GM19438 (cell line): ENCODE measurements around the gene AQP6.

Experiments
- ATAC-seq: cut with Tn5 transposase; IDR thresholded peaks from one replicate; pipeline ENCODE4 v1.9.1; 2021; ENCODE audit warnings: low read depth; ENCODE audit not compliant: unreplicated experiment

Gene AQP6, protein sequence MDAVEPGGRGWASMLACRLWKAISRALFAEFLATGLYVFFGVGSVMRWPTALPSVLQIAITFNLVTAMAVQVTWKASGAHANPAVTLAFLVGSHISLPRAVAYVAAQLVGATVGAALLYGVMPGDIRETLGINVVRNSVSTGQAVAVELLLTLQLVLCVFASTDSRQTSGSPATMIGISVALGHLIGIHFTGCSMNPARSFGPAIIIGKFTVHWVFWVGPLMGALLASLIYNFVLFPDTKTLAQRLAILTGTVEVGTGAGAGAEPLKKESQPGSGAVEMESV

GRCh38 chr12:49972641-49973360 lies at the start of gene AQP6:
Gene AQP6 (plus strand): TSS chr12:49972947. CDS start chr12:49973174, 227 bp downstream.
- ATAC-seq = no peak

DNA sequence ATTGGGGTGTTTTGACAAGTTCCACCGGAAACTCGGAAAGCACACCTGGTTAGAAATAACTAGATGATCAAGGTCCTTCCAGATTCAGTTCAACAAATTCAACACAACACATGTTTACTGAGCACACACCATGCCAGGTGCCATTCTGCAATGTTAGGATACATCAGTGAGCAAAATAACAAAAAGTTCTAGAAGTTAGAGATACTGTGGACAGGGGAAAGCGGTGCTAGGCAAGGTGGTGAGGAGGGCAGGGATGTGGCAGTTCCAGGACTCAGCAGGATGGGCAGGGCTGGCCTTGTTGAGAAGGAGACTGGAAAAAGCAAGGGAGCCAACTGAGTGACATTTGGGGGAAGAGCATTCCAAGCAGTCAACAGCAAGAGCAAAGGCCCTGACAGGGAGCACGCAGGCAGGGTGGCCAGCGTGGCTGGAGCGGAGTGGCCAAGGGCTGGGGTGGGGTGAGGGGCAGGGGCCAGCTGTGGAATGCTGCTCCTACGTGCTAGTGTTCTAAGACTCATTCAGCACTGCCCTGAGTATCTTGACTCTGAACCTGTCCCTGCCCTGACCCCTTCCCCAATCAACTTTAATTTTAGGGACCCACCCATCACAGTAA lies 49.6 kb upstream of the AQP6 start:
- no peak for ATAC-seq

- no peak for ATAC-seq
Measured at GRCh38 chr12:49923880-49924556, 48.7 kb upstream of the AQP6 start.

- ATAC-seq = no peak
Measured at GRCh38 chr12:49924628-49925246, 48.0 kb upstream of the AQP6 start.

DNA sequence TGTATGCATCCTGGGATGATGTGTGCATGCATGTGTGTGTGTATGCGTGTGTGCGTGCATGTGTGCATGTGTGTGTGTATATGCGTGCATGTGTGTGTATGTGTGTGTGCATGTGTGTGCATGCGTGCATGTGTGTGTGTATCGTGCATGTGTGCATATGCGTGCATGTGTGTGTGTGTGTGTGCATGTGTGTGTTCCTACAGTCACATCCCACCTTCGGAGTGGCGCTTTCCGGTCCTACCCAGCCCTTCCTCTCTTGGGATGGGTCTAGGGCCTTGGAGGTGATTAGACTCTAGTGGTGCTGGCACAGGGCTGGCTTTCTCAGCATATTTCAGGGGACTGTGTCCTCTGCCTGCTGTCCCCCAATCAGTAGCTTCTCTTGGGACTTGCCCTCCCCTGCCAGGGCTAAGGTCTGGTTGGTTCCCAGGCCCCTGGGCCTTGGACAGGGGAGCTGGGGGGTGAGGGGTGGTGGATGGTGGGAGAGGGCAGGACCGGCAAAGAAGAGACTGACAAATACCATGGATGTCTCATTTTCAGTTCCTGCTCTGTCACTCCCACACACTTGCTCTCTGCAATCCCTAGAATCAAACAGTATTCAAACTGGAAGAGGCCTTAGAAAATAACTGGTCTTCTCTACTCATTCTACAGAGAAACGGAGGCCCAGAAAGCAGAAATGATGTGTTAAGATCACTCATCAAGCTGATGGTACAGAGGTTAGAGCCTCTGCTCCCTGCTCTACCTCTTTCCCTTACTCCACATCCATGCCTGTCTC lies 47.1 kb upstream of the AQP6 start:
- no peak for ATAC-seq

- ATAC-seq = no peak
Measured at GRCh38 chr12:49928471-49928870, 44.3 kb upstream of the AQP6 start.

DNA sequence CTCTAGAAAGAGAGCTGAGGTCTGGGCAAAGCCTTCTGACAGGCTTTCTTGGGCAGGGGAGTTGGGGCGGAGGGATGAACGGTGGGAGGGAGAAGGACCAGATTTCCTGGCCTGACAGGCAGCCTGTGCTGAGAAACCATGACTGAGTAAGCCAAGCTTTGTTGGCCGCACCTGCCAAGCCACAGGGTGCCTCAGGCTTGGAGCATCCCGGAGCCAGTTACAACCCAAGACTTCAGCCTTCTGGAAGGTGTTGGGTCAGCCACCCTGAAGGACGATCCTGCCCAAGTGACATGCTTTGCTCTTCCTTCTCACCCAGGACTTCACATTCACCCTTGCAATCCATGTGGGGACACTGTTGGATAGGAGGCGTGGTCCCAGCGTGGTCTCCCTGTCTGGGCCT lies 43.2 kb upstream of the AQP6 start:
- ATAC-seq = no peak

DNA sequence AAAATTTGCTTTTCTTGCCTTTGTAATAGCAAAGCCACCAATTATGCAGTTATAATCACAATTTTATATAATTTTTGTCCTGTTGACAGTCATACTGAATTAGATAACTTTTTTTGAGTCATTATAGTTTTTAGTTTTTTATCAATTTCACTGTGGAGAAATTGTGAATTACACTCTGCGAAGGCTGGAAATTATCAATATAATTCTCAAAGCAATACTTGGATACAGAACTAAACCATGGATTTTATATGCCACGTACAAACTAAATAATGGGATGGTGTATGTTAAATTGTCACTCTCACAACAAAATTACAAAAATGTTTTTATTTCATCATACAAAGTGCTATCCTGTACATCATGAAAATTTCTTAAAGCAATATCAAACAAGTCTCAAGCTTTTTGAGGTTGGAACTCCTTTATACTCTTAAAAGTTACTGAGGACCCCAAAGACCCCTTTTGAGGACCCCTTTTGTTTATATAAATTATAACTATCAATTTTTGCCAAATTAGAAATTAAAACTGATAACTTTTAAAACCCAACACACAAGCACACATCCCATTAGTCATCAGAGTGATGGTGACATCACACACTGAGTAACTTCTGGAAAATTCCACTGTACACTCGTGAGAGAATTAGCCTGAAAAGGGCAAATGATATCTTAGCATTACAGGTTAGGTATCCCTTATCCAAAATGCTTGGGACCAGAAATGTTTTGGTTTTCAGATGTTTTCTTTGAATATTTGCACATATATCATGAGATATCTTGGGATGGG lies 42.0 kb upstream of the AQP6 start:
- ATAC-seq = no peak

- no peak for ATAC-seq
Measured at GRCh38 chr12:49932023-49932422, 40.7 kb upstream of the AQP6 start.

GRCh38 chr12:49932533-49933130 lies 40.1 kb upstream of the AQP6 start:
- no peak for ATAC-seq

GRCh38 chr12:49933796-49934195 lies 39.0 kb upstream of the AQP6 start:
- no peak for ATAC-seq

DNA sequence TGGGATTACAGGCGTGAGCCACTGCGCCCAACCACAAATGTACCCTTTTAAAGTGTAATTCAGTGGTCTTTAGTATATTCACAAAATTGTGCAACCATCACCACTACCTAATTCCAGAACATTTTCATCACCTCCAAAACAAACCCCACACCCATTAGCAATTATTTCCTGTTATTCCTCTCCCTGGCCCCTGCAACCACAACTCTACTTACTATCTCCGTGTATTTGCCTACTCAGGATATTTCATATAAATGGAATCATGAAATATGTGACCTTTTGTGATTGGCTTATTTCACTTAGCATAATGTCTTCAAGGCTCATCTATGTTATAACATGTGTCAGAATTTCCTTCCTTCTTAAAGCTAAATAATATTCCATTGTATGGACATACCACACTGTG lies 38.2 kb upstream of the AQP6 start:
- ATAC-seq = no peak

GRCh38 chr12:49936925-49937324 lies 35.8 kb upstream of the AQP6 start:
- no peak for ATAC-seq

DNA sequence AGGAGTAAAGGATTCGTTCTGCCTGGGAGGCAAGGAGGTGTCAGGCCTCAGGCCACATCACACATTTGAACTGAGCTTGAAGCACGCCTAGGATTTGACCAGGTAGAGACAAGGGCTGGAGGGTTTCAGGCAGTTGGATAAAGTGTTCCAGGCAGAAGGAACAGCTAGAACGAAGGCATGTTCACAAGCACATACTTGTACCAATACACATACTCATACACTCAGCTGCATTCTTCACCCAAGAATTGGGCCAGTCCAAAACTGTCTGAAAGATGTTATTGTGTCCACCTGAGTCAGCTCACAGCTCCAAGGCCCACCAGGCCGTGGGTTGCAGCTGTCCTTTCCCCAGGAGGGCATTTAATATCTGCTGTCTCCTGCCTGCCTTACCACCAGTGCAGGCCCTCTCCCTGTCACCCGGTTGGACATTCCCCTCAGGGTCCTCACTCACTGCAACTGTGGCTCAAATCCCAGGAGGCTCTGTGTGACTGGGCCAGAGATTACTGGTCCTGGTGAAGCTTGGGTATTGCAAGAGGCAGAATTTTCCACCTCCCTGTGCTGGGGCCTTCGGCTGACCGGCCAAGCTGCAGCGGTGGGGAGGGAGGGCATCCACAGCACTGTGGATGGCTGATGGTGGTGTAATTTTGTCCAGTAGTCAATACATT lies 35.0 kb upstream of the AQP6 start:
- no peak for ATAC-seq

DNA sequence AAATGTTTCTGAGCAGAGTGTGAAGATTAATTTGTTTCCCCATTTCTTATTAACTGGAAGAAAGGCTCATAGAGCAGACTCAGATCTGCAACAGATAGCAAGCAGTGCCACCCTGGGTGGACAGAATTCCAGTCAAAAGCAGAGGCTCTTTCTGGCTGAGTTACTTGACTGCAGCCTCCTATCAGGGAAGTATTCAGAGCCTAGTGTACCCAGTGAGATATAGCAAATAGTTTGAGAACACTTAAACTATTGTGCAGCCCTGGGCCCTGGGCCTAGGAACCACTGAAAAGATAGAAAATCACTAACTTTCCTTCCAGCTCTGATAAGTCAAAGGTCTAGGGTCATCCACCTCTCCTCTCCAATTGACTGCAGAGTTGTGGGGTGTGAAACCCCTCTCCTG lies 33.4 kb upstream of the AQP6 start:
- ATAC-seq = no peak

- no peak for ATAC-seq
Measured at GRCh38 chr12:49939707-49940106, 33.0 kb upstream of the AQP6 start.

DNA sequence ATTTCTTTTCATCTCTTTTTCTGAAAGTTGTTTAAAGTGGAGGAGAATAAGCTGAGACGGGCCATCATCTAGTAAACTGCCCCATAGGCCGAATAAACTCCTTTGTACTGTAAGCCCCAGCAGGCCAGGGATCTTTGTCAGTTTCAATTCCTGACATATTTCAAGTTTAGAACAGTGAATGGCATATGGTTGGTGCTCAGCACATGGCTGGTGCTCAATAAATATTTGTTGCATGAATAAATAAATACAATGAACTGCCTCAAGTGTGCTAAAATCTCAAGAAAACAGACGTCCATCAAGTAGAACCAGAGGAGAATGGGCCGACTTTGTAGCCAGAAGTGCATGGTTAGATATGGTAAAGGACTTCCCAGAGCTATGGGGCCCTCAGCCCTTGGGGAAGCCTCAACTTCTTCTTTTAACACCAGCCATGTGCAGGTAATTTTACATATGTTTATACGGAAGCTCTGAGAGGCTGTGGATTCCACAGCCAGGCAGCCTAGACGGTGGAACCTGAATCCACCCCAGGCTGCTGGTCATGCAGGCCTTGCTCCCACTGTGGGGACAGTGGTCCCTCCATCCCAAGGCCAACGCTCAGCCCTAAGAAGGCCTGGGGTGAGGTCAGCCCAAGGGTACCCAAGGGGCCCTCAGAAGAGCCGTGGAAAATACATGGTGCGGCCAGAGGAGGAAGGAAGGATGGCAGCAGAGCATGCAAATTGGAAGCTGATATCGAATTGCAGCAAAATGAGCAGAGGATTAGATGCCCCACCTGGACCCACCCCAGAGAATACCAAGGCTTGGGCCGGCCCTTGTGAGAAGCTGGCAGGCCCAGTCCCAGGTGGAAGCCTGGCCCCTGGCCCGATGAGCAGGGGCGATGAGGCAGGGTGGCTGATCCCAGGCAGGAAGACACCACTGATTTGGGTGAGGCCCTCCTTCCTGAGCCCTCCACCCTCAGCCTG lies 30.9 kb upstream of the AQP6 start:
- ATAC-seq = no peak
